Stimulated activated CD8-positive, alpha-beta memory T cell treated with anti-CD3 and anti-CD28 coated beads, Interleukin-7, amount 100 ng/mL, for 48 hours (primary cell): ENCODE measurements around the gene KRTAP3-1.
"Not testable (repeated sequence)": the region's sequence is repeated elsewhere in the genome, so short reads cannot be mapped to it uniquely, and the experiment has no call there.

Source experiments
- DNase-seq, 2 donors: peaks; one replicate each; pipeline ENCODE4 v3.0.0-alpha.2; 2020; ENCODE audit warnings: low read depth in 1 of 2; ENCODE audit errors: extremely low read depth in 1 of 2

KRTAP3-1 gene

GRCh38 chr17:41008811-41009210 lies at the start of gene KRTAP3-1:
Gene KRTAP3-1 (minus strand): TSS chr17:41009128. CDS start chr17:41009074, 54 bp downstream.
- no peak for DNase-seq

DNA sequence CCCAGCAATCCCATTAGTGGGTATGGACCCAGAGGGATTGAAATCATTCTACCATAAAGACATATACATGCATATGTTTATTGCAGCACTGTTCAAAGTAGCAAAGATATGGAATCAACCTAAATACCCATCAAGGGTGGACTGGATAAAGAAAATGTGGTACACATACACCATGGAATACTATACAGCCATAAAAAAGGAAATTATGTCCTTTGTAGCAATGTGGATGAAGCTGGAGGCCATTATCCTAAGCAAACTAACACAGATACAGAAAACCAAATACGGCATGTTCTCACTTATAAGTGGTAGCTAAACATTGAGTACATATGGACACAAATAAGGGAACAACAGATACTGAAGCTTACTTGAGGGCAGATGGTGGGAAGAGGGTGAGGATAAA lies 48.6 kb upstream of the KRTAP3-1 start:
- no peak for DNase-seq

- DNase-seq = not testable (repeated sequence)
Measured at GRCh38 chr17:41055130-41055529, 46.2 kb upstream of the KRTAP3-1 start, which contains the start of gene KRTAP2-2. Gene KRTAP2-2 (minus strand): TSS chr17:41055230. CDS start chr17:41055211, 19 bp downstream.

DNA sequence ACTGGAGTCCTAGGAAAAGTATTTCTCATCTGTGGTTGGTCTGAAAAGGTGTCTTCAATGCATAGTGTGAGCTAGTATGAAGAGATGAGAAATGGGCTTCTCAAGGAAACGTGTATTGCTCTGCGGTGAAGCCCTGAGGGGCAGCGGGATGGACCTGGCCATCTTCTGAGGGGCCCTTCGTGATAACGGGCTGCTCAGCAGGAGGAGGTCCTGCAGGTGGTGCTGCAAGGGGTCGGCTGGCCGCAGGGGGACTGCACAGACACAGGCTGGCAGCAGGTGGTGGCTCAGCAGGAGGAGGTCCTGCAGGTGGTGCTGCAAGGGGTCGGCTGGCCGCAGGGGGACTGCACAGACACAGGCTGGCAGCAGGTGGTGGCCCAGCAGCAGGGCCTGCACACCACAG lies 45.6 kb upstream of the KRTAP3-1 start:
- not testable (repeated sequence) for DNase-seq

DNA sequence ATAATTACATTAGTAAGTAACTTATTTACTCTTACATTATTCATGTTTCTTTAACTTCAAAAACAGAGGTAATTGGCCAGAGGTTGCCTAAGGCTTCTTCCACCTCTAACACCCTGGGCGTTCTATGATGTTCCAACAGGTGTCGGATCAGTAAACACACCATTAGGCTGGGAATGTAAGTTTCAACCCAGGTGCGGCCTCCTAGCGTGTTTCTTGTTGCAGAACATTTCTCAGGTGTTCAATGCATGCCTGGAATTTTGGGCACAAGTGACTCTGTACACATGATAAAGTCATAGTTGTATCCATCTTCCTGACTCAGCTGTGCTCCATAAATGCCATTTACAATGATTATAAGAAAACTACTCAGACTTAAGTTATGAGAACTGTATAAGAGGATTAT lies 45.1 kb upstream of the KRTAP3-1 start:
- DNase-seq = no peak

- no peak for DNase-seq
Measured at GRCh38 chr17:41052566-41052965, 43.6 kb upstream of the KRTAP3-1 start.

GRCh38 chr17:41049110-41049509 lies 40.2 kb upstream of the KRTAP3-1 start:
- no peak for DNase-seq

DNA sequence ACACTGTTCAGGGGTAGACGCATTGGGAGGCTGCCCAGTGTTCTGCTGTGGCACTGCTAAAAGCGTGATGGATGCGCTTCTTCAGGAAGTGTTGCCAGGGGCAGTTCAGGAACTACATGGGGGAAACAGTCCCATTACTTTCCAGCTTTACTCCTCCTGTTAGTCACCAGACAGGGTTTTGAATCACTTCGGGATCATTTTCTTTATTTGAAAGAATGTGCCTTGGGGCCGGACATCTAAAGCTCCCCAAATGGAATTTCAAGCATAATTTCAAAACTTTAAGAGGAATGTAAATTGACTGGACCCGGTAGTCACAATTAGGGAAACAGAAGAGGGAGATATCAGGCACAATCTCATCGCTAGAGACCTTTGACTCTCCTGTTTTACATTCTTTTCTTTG lies 39.5 kb upstream of the KRTAP3-1 start:
- DNase-seq = no peak

- DNase-seq = not testable (repeated sequence)
Measured at GRCh38 chr17:41046735-41047465, 38.0 kb upstream of the KRTAP3-1 start, which contains the start of gene KRTAP2-1. Gene KRTAP2-1 (minus strand): TSS chr17:41047316. CDS start chr17:41047267, 49 bp downstream.

DNA sequence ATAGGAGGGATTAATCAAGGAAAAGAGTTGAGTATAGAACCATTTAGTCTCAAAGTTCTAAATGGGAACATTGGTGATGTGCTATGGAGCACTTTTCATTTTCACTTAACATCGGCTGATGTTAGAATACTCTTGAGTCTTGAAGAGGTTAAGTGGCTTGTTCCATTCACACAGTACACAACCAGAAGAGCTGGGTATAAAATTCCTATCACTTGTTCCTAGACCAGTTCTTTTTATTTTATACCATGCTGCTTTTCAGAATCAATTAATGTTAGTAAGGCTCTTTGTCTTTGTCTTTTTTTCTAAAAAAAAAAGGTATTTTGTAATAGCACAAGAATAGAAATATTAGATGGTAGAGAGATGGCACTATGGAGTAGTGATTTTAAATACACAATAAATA lies 34.0 kb upstream of the KRTAP3-1 start:
- DNase-seq = no peak

DNA sequence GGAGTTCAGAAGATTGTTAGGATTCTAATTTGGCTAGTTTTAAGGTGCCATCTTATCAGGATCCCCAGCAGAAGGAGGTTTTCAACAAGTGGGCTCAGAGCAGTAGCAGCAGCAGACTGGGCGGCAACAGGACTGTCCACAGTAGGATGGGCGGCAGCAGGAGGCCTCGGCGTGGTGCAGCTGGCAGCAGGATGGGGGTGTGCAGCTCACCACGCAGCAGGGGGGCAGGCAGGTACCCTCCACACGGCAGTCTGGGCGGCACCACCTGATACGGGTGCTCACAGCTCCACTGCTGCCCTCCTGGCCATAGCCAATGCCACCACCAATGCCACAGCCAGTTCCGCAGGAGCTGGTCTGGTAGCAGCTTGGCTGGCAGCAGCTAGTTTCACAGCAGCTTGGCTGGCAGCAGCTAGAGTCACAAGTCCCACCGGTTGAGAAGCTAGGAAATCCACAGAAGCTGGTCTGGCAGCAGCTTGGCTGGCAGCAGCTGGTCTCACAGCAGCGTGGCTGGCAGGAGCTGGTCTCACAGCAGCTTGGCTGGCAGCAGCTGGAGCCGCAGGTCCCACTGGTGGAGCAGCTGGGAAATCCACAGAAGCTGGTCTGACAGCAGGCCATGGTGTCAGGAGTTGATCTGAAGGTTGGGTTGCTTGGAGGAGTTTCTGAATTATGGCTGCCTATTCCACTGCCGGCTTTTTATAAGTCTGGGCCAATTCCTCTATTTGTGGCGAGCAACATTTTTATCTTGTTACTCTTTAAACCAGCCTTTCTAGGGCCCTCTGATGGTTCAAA lies 32.0 kb upstream of the KRTAP3-1 start, which contains the start of gene KRTAP1-1:
TSS of gene KRTAP1-1 (minus strand) at position 668 of the 789 bp plus-strand sequence. CDS start at position 615, 53 bp downstream.
- not testable (repeated sequence) for DNase-seq

GRCh38 chr17:41037853-41038350 lies 29.0 kb upstream of the KRTAP3-1 start:
- DNase-seq = no peak

DNA sequence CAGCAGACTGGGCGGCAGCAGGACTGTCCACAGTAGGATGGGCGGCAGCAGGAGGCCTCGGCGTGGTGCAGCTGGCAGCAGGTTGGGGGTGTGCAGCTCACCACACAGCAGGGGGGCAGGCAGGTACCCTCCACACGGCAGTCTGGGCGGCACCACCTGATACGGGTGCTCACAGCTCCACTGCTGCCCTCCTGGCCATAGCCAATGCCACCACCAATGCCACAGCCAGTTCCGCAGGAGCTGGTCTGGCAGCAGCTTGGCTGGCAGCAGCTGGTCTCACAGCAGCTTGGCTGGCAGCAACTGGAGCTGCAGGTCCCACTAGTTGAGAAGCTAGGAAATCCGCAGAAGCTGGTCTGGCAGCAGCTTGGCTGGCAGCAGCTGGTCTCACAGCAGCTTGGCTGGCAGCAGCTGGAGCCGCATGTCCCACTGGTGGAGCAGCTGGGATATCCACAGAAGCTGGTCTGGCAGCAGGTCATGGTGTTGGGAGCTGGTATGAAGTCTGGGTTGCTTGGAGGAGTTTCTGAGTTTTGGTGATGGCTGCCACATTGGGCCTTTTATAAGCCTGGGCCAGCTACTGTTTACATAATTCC lies 25.5 kb upstream of the KRTAP3-1 start, which contains the start of gene KRTAP1-3:
TSS of gene KRTAP1-3 (minus strand) at position 529 of the 590 bp plus-strand sequence. CDS start at position 476, 53 bp downstream.
- DNase-seq = not testable (repeated sequence)

GRCh38 chr17:41029633-41030245 lies 20.8 kb upstream of the KRTAP3-1 start, which contains the start of gene KRTAP1-4:
Gene KRTAP1-4 (minus strand): TSS chr17:41030195. CDS start chr17:41030078, 117 bp downstream.
- DNase-seq = no peak

DNA sequence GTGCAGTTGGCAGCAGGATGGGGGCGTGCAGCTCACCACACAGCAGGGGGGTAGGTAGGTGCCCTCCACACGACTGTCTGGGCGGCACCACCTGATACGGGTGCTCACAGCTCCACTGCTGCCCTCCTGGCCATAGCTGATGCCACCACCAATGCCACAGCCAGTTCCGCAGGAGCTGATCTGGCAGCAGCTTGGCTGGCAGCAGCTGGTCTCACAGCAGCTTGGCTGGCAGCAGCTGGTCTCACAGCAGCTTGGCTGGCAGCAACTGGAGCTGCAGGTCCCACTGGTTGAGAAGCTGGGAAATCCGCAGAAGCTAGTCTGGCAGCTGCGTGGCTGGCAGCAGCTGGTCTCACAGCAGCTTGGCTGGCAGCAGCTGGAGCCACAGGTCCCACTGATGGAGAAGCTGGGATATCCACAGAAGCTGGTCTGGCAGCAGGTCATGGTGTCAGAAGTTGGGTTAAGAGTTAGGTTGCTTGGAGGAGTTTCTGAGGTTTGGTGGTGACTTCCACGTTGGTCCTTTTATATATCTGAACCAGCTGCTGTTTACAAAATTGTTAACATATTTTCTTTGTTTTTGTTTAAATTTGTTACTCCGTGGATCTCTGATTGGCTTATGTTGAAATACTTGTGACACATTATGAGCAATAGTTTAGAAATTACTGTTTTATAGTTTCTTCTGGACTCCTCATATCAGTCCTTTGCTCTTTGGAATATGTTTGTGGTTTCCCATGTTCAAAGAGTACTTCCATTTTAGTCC lies 18.0 kb upstream of the KRTAP3-1 start, which contains the start of gene KRTAP1-5:
TSS of gene KRTAP1-5 (minus strand) at position 494 of the 757 bp plus-strand sequence. CDS start at position 441, 53 bp downstream.
- DNase-seq = no peak

GRCh38 chr17:41024697-41025096 lies 15.8 kb upstream of the KRTAP3-1 start:
- no peak for DNase-seq

DNA sequence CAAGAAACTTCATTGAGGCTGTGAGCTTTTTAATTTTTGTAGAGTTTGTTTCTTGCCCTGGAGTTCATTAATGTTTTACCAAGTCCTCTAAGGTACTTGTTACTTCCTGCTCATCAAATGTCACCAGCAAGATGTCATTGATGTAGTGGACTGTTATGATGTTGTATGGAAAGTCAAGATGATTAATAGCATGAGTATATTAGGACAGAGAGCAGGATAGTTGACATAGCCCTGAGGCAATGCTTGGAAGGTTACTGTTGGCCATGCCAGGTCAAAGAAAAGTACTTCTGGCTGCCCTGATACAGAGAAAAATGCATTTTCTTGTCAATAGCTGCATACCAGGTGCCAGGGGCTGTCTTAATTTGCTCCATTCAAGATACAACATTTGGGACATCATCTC lies 11.4 kb upstream of the KRTAP3-1 start:
- DNase-seq = no peak

GRCh38 chr17:41019415-41019814 lies 10.5 kb upstream of the KRTAP3-1 start:
- no peak for DNase-seq

- no peak for DNase-seq
Measured at GRCh38 chr17:41018541-41018940, 9.6 kb upstream of the KRTAP3-1 start.
